NT2/D1 (cell line): ENCODE data around the gene MAP7.

Source experiments
- DNase-seq: peaks from one replicate; pipeline ENCODE4 v3.0.0-alpha.2; 2011; ENCODE audit warnings: low read depth, low spot score
- H3K27me3 ChIP-seq: 2 replicates; pipeline ENCODE4 v1.6.0; 2011; ENCODE audit warnings: mild to moderate bottlenecking; ENCODE audit not compliant: insufficient read length, insufficient read depth
- H3K36me3 ChIP-seq: 2 replicates; pipeline ENCODE4 v1.6.1; 2011; ENCODE audit warnings: mild to moderate bottlenecking, low read length, mixed read lengths; ENCODE audit not compliant: insufficient read depth, insufficient read length
- H3K4me1 ChIP-seq: 2 replicates; pipeline ENCODE4 v1.5.1; 2011; ENCODE audit not compliant: insufficient read depth, insufficient read length
- H3K4me3 ChIP-seq: 2 replicates; pipeline ENCODE4 v1.5.1; 2011; ENCODE audit warnings: low read depth; ENCODE audit not compliant: insufficient read length
- H3K9ac ChIP-seq: 2 replicates; pipeline ENCODE4 v1.6.0; 2011; ENCODE audit warnings: low read depth; ENCODE audit not compliant: insufficient read length
- H3K9me3 ChIP-seq: 2 replicates; pipeline ENCODE4 v1.5.1; 2011; ENCODE audit warnings: mild to moderate bottlenecking, low read length; ENCODE audit not compliant: insufficient read depth
- SUZ12 ChIP-seq: IDR thresholded peaks from 2 replicates; pipeline ENCODE4 v1.6.1; 2011; ENCODE audit not compliant: insufficient read length, insufficient read depth; ENCODE audit errors: extremely low read depth
- YY1 ChIP-seq: IDR thresholded peaks from 2 replicates; pipeline ENCODE4 v1.6.1; 2011; ENCODE audit not compliant: insufficient read length, insufficient read depth
- ZNF274 ChIP-seq: IDR thresholded peaks from 2 replicates; pipeline ENCODE4 v1.6.1; 2011; ENCODE audit warnings: mild to moderate bottlenecking, low read depth, low read length

Gene MAP7

DNA sequence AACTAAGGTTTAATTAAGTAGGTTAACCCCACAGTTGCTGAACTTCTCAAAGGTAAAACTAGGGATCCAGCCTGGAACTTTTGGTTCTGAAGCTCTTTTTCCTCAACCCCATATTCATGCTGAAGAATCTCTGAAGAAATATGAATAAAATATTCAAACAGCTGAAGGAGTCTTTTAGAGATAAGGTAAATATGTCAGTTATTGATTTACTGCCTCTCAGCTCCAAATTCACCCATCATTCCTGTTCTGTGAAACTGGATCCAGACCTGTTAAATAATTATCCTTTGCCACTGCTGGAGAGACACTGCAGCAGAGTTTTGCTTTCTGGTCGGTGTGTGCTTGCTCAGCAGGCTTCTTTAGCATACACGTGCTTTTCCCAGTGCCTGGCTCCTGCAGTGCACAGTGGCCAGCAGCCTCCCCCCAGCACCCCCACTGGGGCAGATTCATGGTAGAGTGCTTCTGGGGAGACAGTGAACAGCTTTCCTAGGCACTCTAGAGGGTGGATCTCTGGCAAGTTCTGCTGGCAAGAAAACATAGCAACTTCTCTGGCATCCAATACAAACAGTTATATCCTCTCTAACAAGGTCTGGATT, 198.6 kb downstream of the MAP7 start:
- H3K4me3 ChIP-seq: no peak overlapping the region
- no peaks in the 10 kb centered on the region for H3K36me3 ChIP-seq
- H3K9ac ChIP-seq: no peak overlapping the region
- no peak for DNase-seq
- H3K4me1 ChIP-seq: no peaks in the 10 kb centered on the region
- no peaks in the 10 kb centered on the region for H3K27me3 ChIP-seq
- no peaks in the 10 kb centered on the region for H3K9me3 ChIP-seq
- TF ChIP-seq SUZ12 (no peak), YY1 (no peak), ZNF274 (no peak)

DNA sequence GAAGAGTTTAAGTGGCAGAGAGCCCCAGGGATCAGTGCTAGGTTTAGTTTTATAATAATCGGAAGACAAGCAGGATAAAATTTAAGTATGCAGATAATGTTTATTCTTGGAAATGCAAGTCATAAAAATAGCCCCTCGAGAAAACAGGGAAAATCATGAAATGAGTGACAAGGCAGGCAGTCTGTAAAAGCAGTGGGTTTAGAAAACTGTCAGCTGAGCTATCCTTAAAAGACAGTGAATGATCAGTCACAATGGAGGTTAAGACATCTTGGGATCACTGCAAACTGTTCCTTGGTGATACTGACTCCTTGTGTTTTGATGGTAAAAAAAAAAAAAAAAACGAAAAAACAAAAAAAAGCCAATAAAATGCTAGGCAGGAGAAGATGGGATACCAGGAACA, 199.3 kb downstream of the MAP7 start:
- Histone ChIP-seq H3K36me3 (no peaks in the 10 kb centered on the region), H3K9ac (no peak overlapping the region), H3K4me1 (no peaks in the 10 kb centered on the region), H3K27me3 (no peaks in the 10 kb centered on the region), H3K9me3 (no peaks in the 10 kb centered on the region), H3K4me3 (no peak overlapping the region)
- TF ChIP-seq YY1 (no peak), ZNF274 (no peak), SUZ12 (no peak)
- DNase-seq: no peak

DNA sequence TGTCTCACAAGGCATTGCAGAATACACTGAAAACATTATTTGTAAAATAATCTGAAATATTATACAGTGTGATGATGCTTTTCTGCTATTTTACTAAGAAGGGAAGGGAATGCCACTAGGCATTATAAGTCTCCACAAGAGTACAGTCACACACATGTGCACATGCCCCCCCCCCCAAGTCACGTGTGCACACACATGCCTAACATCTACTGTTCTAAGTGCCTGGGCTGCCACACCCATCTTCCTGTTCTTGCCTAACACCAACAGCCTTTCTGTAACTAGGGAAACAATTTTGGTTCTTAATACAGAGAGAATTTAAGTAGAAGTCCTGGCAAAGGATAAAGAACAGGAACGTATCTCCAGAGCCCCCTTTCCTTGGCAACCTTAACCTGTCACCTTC, 202.4 kb downstream of the MAP7 start:
- H3K36me3 ChIP-seq: no peaks in the 10 kb centered on the region
- no peak overlapping the region for H3K9ac ChIP-seq
- TF ChIP-seq ZNF274 (no peak), SUZ12 (no peak), YY1 (no peak)
- no peaks in the 10 kb centered on the region for H3K9me3 ChIP-seq
- no peak overlapping the region for H3K4me3 ChIP-seq
- DNase-seq: no peak
- no peaks in the 10 kb centered on the region for H3K4me1 ChIP-seq
- H3K27me3 ChIP-seq: no peaks in the 10 kb centered on the region

DNA sequence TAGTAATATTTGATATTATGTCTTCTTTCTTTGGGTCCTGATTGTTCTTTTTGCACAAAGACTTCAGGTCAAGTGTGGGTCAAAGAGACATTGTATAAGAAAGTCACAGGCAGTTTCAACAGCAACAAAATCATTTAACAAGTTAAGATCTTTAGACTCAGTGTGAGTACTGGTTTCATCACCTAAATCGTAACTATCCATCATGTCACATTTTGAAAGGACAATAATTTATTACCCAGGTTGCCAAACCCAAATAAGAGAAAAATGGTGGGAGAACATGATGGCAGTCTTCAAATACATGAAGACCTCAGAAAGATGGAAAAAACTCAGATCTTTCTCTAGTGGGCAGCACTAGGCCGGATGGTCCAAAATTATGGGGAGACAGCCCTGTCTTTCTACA, 205.1 kb downstream of the MAP7 start:
- no peaks in the 10 kb centered on the region for H3K4me1 ChIP-seq
- no peak for DNase-seq
- no peaks in the 10 kb centered on the region for H3K36me3 ChIP-seq
- no peak overlapping the region for H3K9ac ChIP-seq
- no peaks in the 10 kb centered on the region for H3K9me3 ChIP-seq
- no peak for TF ChIP-seq ZNF274
- TF ChIP-seq SUZ12: no peak
- TF ChIP-seq YY1: no peak
- H3K27me3 ChIP-seq: no peaks in the 10 kb centered on the region
- H3K4me3 ChIP-seq: no peak overlapping the region

DNA sequence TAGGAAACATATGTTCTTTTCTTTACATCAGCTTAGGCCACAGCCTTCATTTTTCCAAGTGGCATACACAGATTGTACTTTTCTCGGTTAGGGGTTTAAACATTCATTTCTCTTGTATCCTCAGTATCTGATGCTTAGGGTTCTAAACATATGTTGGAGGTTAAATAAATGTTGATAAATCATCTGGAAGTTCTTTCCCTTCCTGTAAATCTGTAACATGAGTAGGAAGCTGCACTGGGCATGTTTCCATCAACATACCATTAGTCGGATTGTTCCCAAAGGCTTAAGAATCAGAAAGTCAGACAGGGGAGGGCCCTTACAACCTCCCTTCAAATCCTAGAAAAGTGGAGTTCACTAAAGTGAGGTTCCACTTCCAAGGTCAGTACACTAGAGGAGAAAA, 205.8 kb downstream of the MAP7 start:
- Histone ChIP-seq H3K4me1 (no peaks in the 10 kb centered on the region), H3K9me3 (no peaks in the 10 kb centered on the region), H3K9ac (no peak overlapping the region), H3K4me3 (no peak overlapping the region), H3K36me3 (no peaks in the 10 kb centered on the region), H3K27me3 (no peaks in the 10 kb centered on the region)
- no peak for DNase-seq
- TF ChIP-seq YY1 (no peak), SUZ12 (no peak), ZNF274 (no peak)

- Histone ChIP-seq H3K9me3 (no peaks in the 10 kb centered on the region), H3K4me1 (no peaks in the 10 kb centered on the region), H3K36me3 (no peaks in the 10 kb centered on the region), H3K4me3 (no peak overlapping the region), H3K27me3 (no peaks in the 10 kb centered on the region), H3K9ac (no peak overlapping the region)
- DNase-seq: no peak
- TF ChIP-seq SUZ12: no peak
- TF ChIP-seq YY1: no peak
- no peak for TF ChIP-seq ZNF274
Observed at GRCh38 chr6:136343700-136344099, 206.5 kb downstream of the MAP7 start.

DNA sequence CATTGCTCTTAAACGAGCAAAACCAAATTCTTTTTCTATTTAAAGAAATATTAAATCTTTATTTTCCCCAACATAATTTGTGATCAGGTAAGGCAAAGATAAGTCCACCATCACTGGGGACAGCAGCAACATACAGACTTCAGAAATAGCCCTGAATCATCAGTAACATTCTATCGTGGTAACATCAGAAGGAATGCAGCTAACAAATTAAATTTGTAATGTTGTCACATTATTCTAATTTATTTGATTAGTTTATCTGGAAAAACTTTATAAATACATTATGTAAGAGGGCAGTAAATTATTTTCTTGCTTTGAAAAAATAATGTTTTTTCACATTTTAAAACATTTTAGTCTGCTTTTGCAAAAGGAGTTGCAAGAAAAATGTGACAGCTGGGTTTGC, 206.9 kb downstream of the MAP7 start:
- Histone ChIP-seq H3K4me1 (no peaks in the 10 kb centered on the region), H3K4me3 (no peak overlapping the region), H3K36me3 (no peaks in the 10 kb centered on the region), H3K27me3 (no peaks in the 10 kb centered on the region), H3K9ac (no peak overlapping the region), H3K9me3 (no peaks in the 10 kb centered on the region)
- TF ChIP-seq ZNF274 (no peak), SUZ12 (no peak), YY1 (no peak)
- no peak for DNase-seq

GRCh38 chr6:136341967-136342366, 208.3 kb downstream of the MAP7 start:
- Histone ChIP-seq H3K9me3 (no peaks in the 10 kb centered on the region), H3K9ac (no peak overlapping the region), H3K4me1 (no peaks in the 10 kb centered on the region), H3K27me3 (no peaks in the 10 kb centered on the region), H3K36me3 (no peaks in the 10 kb centered on the region), H3K4me3 (no peak overlapping the region)
- DNase-seq: no peak
- TF ChIP-seq ZNF274: no peak
- TF ChIP-seq YY1: no peak
- no peak for TF ChIP-seq SUZ12
